C4-2B (cell line): ENCODE measurements around the gene CENPU.

Experiments used
- H3K27ac ChIP-seq: fragments of 450-650 bp; 2 replicates; pipeline ENCODE4 v1.5.1; 2017
- ZFX ChIP-seq: fragments of 450-650 bp; IDR thresholded peaks from 2 replicates; pipeline ENCODE4 v1.6.1; 2017
- TF ChIP-seq, protein P1 (sequence below): fragments of 450-650 bp; conservative IDR thresholded peaks from 2 replicates; pipeline ENCODE4 v1.5.1; 2017; ENCODE audit warnings: mild to moderate bottlenecking

CENPU gene

GRCh38 chr4:184651899-184652298 is 82.0 kb downstream of the CENPU start:
- TF ChIP-seq ZFX = no peak
- TF ChIP-seq, protein P1, sequence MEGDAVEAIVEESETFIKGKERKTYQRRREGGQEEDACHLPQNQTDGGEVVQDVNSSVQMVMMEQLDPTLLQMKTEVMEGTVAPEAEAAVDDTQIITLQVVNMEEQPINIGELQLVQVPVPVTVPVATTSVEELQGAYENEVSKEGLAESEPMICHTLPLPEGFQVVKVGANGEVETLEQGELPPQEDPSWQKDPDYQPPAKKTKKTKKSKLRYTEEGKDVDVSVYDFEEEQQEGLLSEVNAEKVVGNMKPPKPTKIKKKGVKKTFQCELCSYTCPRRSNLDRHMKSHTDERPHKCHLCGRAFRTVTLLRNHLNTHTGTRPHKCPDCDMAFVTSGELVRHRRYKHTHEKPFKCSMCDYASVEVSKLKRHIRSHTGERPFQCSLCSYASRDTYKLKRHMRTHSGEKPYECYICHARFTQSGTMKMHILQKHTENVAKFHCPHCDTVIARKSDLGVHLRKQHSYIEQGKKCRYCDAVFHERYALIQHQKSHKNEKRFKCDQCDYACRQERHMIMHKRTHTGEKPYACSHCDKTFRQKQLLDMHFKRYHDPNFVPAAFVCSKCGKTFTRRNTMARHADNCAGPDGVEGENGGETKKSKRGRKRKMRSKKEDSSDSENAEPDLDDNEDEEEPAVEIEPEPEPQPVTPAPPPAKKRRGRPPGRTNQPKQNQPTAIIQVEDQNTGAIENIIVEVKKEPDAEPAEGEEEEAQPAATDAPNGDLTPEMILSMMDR = no peak

GRCh38 chr4:184649971-184650855 is 83.7 kb downstream of the CENPU start:
- TF ChIP-seq ZFX = peak; percentile 54
- TF ChIP-seq, protein P1 = no peak
- H3K27ac ChIP-seq = peak overlapping the region; percentile 90

More at GRCh38 chr4:184651899-184652298, 82.0 kb downstream of the CENPU start:
- no peak overlapping the region for H3K27ac ChIP-seq

GRCh38 chr4:184649026-184649970 is 84.6 kb downstream of the CENPU start, which contains the start of the genes CASP3 and PRIMPOL:
TSS of gene CASP3 (minus strand) at chr4:184649447. CDS start at chr4:184638453, 10,994 bp downstream.
TSS of gene PRIMPOL (plus strand) at chr4:184649738. CDS start at chr4:184657141, 7,403 bp downstream.
- peak; percentile 30 for TF ChIP-seq ZFX
- TF ChIP-seq, protein P1 = peak; percentile 20
- peak within 1 kb of the TSS; percentile 90 for H3K27ac ChIP-seq

DNA sequence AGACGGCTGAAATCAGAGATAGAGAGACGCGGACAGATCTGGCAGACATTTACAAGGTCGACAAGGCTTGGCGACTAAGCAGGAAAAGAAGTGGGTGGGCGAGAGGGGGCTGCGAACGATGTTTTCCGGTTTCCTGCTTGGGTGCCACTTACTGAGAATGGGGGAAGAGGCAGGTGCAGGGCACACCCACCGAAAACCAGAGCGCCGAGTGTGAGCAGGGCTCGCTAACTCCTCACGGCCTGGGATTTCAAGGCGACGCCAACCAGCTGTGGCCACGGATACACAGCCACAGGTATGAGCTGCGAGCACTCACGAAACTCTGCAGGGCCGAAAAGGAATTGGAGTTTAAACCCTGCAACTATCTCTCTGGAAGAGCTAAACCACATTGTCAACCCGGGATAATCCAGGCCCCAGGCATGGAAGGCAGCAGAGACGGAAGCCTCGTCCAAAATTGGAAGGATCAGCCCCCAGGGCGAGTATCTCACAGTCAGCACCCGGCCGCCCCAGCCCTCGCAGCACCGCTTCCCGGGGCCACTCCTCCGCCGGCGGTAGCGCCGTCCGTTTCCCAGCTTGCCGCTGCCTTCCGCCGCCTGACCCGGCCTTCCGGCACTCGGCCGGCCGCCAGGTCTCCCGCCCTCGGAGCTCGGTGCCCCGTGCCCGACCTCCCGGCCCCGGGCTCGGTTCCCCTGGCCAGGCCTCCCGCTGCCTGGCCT is 85.4 kb downstream of the CENPU start:
- H3K27ac ChIP-seq = peak overlapping the region; percentile 90
- TF ChIP-seq ZFX = peak; percentile 82
- TF ChIP-seq, protein P1 = no peak

- TF ChIP-seq, protein P1 = no peak
- TF ChIP-seq ZFX = no peak
- H3K27ac ChIP-seq = peak overlapping the region; percentile 90
These were observed 85.9 kb downstream of the CENPU start for GRCh38 chr4:184648054-184648312.

- peak overlapping the region; percentile 90 for H3K27ac ChIP-seq
These were observed 86.4 kb downstream of the CENPU start for GRCh38 chr4:184647266-184648053.

More at GRCh38 chr4:184647266-184648053, 86.4 kb downstream of the CENPU start:
- no peak for TF ChIP-seq ZFX
- TF ChIP-seq, protein P1 = no peak
